ENCODE results near the gene C1QTNF5. TPM values are rescaled to one million over a fixed set of nuclear protein-coding genes. Genes with fewer than 3 reads are reported as not detected.

The C1QTNF5 gene
- total and polyA plus RNA-seq, 2 of the 8 experiments (the other 6 are each of a cell fraction or from before 2014, with no cell fraction given) = 2.2 to 2.7 TPM

DNA sequence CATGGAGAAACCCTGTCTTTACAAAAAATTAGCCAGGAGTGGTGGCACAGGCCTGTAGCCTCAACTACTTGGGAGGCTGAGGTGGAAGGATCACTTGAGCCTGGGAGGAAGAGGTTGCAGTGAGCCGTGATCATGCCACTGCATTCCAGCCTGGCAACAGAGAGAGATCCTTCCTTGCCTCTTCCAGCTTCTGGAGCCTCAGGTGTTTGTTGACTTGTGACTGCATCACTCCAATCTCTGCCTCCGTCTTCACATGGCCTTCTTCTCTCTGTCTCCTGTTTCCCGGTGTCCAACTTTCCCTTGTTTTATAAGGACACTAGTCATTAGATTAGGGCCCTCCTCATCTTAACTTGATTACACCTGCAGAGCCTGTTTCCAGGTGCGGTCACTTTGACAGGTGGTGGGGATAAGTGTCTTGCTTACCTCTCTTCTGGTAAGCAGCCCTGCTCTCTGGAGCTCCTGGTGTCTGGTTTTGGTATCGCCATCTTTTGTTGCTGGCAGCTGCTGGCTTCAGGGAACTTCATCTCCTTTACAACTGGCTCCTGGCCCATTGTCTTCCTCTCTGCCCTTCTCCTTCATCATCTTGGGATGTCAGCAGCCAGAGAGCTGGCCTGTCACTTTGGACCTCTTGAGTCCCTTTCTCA, 49.0 kb upstream of the C1QTNF5 start:
- Histone ChIP-seq H2BK20ac (ENCODE audit: low read length) (no peak overlapping the region), H2BK120ac (replicated peaks; ENCODE audit: low read depth, low read length) (no peak overlapping the region), H3K27me3 (replicated peaks in 1 of 4; ENCODE audit: control insufficient read depth in 3 of 4, extremely low read depth in 1 of 4, insufficient read depth in 3 of 4, low read length in 3 of 4) (no peaks in the 10 kb centered on the region), H3K27ac (ENCODE audit: low read depth, low read length) (no peak overlapping the region), H4K5ac (ENCODE audit: insufficient read length, low read depth, low read length) (no peak overlapping the region), H3K23ac (ENCODE audit: insufficient read length) (no peak overlapping the region), H3K14ac (ENCODE audit: insufficient read length) (no peak overlapping the region), H3K4ac (replicated peaks; ENCODE audit: insufficient read length, low read depth, low read length) (no peak overlapping the region), H3K4me3 (ENCODE audit: extremely low read depth in 1 of 4, insufficient read depth in 2 of 4, low read depth in 3 of 4, low read length in 4 of 4) (no peak overlapping the region), H3K9me3 (ENCODE audit: insufficient read depth in 2 of 2, low read depth in 1 of 2, low read length in 1 of 2) (no peaks in the 10 kb centered on the region), H3K4me1 (replicated peaks in 1 of 4; ENCODE audit: control insufficient read depth in 3 of 4, insufficient read depth in 4 of 4, low read length in 3 of 4) (no peaks in the 10 kb centered on the region; a peak in 1 of 7 replicates), H2AFZ (ENCODE audit: low read length) (0 out of 2 replicates have a peak overlapping the region, but pooled peaks have one; percentile 11), H3K36me3 (ENCODE audit: control insufficient read depth in 2 of 4, insufficient read depth in 4 of 4, low read length in 3 of 4) (no peaks in the 10 kb centered on the region), H3K23me2 (ENCODE audit: low read depth, low read length) (no peaks in the 10 kb centered on the region; the same call in 1 of the 2 replicates), H2BK12ac (ENCODE audit: low read depth, low read length) (0 out of 2 replicates have a peak overlapping the region, but pooled peaks have one; percentile 1), H3K4me2 (ENCODE audit: insufficient read depth in 1 of 2, low read depth in 2 of 2, low read length in 2 of 2) (no peak overlapping the region), H4K20me1 (replicated peaks in 1 of 2; ENCODE audit: control insufficient read depth in 1 of 2, insufficient read depth in 2 of 2, low read length in 2 of 2) (no peaks in the 10 kb centered on the region), H2AK5ac (ENCODE audit: low read depth, low read length) (no peak overlapping the region), H3K79me1 (ENCODE audit: low read depth, low read length) (no peaks in the 10 kb centered on the region), H4K8ac (ENCODE audit: extremely low read depth, insufficient read depth, low read length) (no peak overlapping the region), H3K79me2 (ENCODE audit: control insufficient read depth in 1 of 2, insufficient read depth in 2 of 2, low read length in 2 of 2) (no peaks in the 10 kb centered on the region), H3K18ac (ENCODE audit: extremely low read depth, low read length) (no peak overlapping the region), H4K91ac (replicated peaks; ENCODE audit: insufficient read length, low read length) (no peak overlapping the region), H2BK5ac (ENCODE audit: low read depth, low read length) (no peak overlapping the region), H3K9ac (replicated peaks in 1 of 4; ENCODE audit: extremely low read depth in 1 of 4, low read depth in 3 of 4, low read length in 3 of 4) (no peak overlapping the region; a peak in 1 of 7 replicates), H3K56ac (replicated peaks; ENCODE audit: insufficient read length, low read depth, low read length) (no peak overlapping the region), H2BK15ac (ENCODE audit: low read length) (no peak overlapping the region)
- peak in 1 of 2 experiments; percentile 83 for DNase-seq (ENCODE audit: low read depth in 1 of 2, low spot score in 2 of 2)
- WGBS, 2 experiments (ENCODE audit: extremely low coverage in 1 of 2, insufficient coverage in 1 of 2, insufficient read length in 1 of 2, insufficient replicate concordance in 2 of 2, low coverage in 1 of 2, low lambda C conversion rate in 2 of 2, missing lambda C conversion rate in 1 of 2) = 55% methylated on average over 5 of the region's 5 CpGs; no CpG with 5 or more reads in 1 of the 2 experiments
- CTCF ChIA-PET (ENCODE audit: partially characterized antibody) = interaction anchor here (0.7 to 26.3 kb wide), 24 partner anchors 9 to 225 kb away, joined by 3 to 463 read pairs (median 4); partner anchors contain the start of genes C1QTNF5, MFRP and USP2
- POLR2A ChIA-PET (ENCODE audit: partially characterized antibody) = interaction anchor here (1.0 to 1.3 kb wide), 2 partner anchors 9 to 26 kb away, joined by 3 to 4 read pairs; partner anchors contain the start of gene USP2
- FAIRE-seq = peak; percentile 86
- TF ChIP-seq BRCA1 (IDR thresholded peaks at IDR 0.05; ENCODE audit: low read depth, low read length) (no peak), POLR2AphosphoS5 (IDR thresholded peaks at IDR 0.05; ENCODE audit: low read depth, low read length) (no peak), CREB1 (IDR thresholded peaks at IDR 0.05) (0 out of 2 replicates have a peak, but pooled peaks have one; percentile 16), RXRA (IDR thresholded peaks at IDR 0.05; ENCODE audit: insufficient read depth, low read depth, low read length) (no peak), BCL11A (IDR thresholded peaks at IDR 0.05; ENCODE audit: low read depth in 2 of 2, low read length in 2 of 2) (no peak), CHD1 (IDR thresholded peaks at IDR 0.05; ENCODE audit: low read depth, low read length) (no peak), BACH1 (IDR thresholded peaks at IDR 0.05; ENCODE audit: low read length) (no peak), SIN3A (conservative IDR thresholded peaks at IDR 0.05 in 1 of 2, IDR thresholded peaks at IDR 0.05 in 1 of 2; ENCODE audit: low read depth in 1 of 2, low read length in 2 of 2) (peak in 1 of 2 experiments; percentile 88; a peak in 2 of 4 replicates), SP4 (IDR thresholded peaks at IDR 0.05; ENCODE audit: low read length) (no peak), YY1 (IDR thresholded peaks at IDR 0.05; ENCODE audit: low read depth, low read length) (0 out of 2 replicates have a peak, but pooled peaks have one; percentile 48)
- TF ChIP-seq, protein P1, sequence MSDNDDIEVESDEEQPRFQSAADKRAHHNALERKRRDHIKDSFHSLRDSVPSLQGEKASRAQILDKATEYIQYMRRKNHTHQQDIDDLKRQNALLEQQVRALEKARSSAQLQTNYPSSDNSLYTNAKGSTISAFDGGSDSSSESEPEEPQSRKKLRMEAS (IDR thresholded peaks at IDR 0.05) = no peak
- TF ChIP-seq, protein P2, sequence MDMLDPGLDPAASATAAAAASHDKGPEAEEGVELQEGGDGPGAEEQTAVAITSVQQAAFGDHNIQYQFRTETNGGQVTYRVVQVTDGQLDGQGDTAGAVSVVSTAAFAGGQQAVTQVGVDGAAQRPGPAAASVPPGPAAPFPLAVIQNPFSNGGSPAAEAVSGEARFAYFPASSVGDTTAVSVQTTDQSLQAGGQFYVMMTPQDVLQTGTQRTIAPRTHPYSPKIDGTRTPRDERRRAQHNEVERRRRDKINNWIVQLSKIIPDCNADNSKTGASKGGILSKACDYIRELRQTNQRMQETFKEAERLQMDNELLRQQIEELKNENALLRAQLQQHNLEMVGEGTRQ (IDR thresholded peaks at IDR 0.05; ENCODE audit: low read length) = no peak

Data from H1 (cell line).